ENCODE results near the gene CNNM4.

The CNNM4 gene

DNA sequence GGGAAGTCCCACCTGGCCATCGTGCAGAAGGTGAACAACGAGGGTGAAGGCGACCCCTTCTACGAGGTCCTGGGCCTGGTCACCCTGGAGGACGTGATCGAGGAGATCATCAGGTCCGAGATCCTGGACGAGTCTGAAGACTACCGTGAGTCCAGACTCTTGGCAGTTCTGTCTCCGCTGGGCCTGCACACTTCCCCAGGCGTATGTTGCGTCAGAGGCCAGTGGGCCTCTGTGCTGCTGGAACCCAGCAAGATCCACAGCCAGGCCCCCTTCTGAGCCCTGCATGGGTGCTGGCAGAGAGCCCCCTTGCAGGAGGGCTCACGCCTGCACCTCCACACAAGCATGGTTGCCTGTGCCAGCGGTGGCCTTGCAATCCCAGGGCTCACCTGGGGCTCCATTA is 64.4 kb downstream of the CNNM4 start:
- TF ChIP-seq, protein P1, sequence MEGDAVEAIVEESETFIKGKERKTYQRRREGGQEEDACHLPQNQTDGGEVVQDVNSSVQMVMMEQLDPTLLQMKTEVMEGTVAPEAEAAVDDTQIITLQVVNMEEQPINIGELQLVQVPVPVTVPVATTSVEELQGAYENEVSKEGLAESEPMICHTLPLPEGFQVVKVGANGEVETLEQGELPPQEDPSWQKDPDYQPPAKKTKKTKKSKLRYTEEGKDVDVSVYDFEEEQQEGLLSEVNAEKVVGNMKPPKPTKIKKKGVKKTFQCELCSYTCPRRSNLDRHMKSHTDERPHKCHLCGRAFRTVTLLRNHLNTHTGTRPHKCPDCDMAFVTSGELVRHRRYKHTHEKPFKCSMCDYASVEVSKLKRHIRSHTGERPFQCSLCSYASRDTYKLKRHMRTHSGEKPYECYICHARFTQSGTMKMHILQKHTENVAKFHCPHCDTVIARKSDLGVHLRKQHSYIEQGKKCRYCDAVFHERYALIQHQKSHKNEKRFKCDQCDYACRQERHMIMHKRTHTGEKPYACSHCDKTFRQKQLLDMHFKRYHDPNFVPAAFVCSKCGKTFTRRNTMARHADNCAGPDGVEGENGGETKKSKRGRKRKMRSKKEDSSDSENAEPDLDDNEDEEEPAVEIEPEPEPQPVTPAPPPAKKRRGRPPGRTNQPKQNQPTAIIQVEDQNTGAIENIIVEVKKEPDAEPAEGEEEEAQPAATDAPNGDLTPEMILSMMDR (IDR thresholded peaks at IDR 0.05; ENCODE audit: insufficient read depth, low read depth, low read length, missing control alignments) = no peak
- no peak for DNase-seq (ENCODE audit: low read depth)
- no peak overlapping the region for H3K4me3 ChIP-seq (ENCODE audit: low read depth, low read length)

DNA sequence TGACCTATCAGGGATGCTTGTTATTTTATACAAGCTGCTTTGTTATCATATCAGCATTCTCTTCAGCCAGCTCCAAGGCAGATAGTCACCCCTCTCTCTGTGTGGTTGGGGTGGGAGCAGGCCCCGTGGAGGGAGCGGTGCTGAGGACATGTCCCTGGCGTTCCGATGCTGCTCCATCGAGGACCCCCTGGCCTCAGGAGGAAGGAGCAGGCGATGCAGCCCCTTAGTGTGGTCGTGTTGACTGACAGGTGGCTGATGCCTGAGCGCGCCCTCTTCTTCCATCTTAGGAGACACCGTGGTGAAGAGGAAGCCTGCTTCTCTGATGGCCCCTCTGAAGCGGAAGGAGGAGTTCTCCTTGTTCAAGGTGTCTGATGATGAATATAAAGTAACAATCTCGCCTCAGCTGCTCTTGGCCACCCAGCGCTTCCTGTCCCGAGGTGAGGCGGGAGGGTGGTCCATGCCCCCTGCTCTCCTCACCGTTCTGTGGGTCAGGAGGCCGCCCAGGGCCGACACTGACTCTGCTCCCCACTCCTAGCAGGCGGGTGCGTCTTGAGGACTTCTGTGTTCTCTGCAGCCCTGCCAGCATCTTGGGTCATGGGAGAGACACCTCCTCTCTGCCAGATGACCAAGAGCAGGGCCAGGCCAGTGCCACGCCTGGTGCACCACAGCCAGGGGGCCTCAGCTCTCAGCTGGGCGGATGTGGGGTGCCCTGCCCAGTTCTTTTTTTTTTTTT is 66.0 kb downstream of the CNNM4 start:
- DNase-seq (ENCODE audit: low read depth) = no peak
- no peak overlapping the region for H3K4me3 ChIP-seq (ENCODE audit: low read depth, low read length)
- TF ChIP-seq, protein P1 (IDR thresholded peaks at IDR 0.05; ENCODE audit: insufficient read depth, low read depth, low read length, missing control alignments) = no peak

DNA sequence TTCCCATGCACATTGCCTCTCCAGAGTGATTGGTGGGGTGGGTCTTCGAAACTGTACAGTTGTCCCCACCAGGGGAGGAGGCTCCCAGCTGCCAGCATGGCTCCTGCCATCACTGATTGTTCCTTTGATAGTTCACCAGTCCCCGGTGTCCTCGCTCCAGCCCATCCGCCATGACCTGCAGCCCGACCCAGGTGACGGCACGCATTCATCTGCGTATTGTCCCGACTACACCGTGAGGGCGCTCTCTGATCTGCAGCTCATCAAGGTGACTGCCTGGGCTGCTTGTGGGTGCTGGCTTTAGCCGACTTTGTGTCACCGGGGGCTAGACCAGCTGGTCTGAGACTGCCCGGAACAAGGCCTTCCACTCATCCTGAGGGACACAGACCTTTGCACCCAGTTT is 67.7 kb downstream of the CNNM4 start:
- DNase-seq (ENCODE audit: low read depth) = no peak
- TF ChIP-seq, protein P1 (IDR thresholded peaks at IDR 0.05; ENCODE audit: insufficient read depth, low read depth, low read length, missing control alignments) = no peak

GRCh38 chr2:96828874-96829273 is 68.2 kb downstream of the CNNM4 start:
- no peak for DNase-seq (ENCODE audit: low read depth)
- TF ChIP-seq, protein P1 (IDR thresholded peaks at IDR 0.05; ENCODE audit: insufficient read depth, low read depth, low read length, missing control alignments) = no peak
- H3K4me3 ChIP-seq (ENCODE audit: low read depth, low read length) = no peak overlapping the region

More for the DNA sequence above, 67.7 kb downstream of the CNNM4 start:
- H3K4me3 ChIP-seq (ENCODE audit: low read depth, low read length) = no peak overlapping the region

- no peak for DNase-seq (ENCODE audit: low read depth)
- no peak overlapping the region for H3K4me3 ChIP-seq (ENCODE audit: low read depth, low read length)
- TF ChIP-seq, protein P1 (IDR thresholded peaks at IDR 0.05; ENCODE audit: insufficient read depth, low read depth, low read length, missing control alignments) = no peak
Observed at GRCh38 chr2:96830044-96830562, 69.4 kb downstream of the CNNM4 start.

- no peak for DNase-seq (ENCODE audit: low read depth)
- H3K4me3 ChIP-seq (ENCODE audit: low read depth, low read length) = no peak overlapping the region
- TF ChIP-seq, protein P1 (IDR thresholded peaks at IDR 0.05; ENCODE audit: insufficient read depth, low read depth, low read length, missing control alignments) = no peak
Observed at GRCh38 chr2:96831679-96832078, 71.0 kb downstream of the CNNM4 start.

GRCh38 chr2:96832408-96832753 is 71.7 kb downstream of the CNNM4 start:
- DNase-seq (ENCODE audit: low read depth) = no peak
- H3K4me3 ChIP-seq (ENCODE audit: low read depth, low read length) = no peak overlapping the region
- TF ChIP-seq, protein P1 (IDR thresholded peaks at IDR 0.05; ENCODE audit: insufficient read depth, low read depth, low read length, missing control alignments) = no peak
